ENCODE results near the gene CALR. TPM values are rescaled to one million over a fixed set of nuclear protein-coding genes. Genes with fewer than 3 reads are reported as not detected.
"Not testable (repeated sequence)": the region's sequence is repeated elsewhere in the genome, so short reads cannot be mapped to it uniquely, and the experiment has no call there.

The CALR gene
- total and polyA plus RNA-seq, 12 donors = 224 to 1,489 (median 613) TPM

DNA sequence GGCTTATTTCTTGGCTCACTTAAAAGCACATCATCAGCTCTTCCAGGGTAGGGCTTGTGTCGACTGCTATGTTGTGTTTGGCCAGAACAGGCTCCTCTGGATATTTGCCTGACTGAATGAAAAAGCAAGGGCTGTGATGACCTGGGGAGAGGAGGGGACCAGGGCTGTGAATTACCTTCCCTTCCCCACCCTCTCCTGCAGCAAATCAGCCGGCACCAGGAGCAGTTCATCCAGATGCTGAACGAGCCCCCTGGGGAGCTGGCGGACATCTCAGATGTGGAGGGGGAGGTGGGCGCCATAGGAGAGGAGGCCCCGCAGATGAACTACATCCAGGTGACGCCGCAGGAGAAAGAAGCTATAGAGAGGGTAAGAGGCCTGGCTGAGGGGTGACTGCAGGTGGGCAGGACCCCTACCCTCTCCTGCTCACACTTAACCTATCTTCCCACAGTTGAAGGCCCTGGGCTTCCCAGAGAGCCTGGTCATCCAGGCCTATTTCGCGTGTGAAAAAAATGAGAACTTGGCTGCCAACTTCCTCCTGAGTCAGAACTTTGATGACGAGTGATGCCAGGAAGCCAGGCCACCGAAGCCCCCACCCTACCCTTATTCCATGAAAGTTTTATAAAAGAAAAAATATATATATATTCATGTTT lies 14.2 kb downstream of the CALR start:
- TF ChIP-seq, protein P1, sequence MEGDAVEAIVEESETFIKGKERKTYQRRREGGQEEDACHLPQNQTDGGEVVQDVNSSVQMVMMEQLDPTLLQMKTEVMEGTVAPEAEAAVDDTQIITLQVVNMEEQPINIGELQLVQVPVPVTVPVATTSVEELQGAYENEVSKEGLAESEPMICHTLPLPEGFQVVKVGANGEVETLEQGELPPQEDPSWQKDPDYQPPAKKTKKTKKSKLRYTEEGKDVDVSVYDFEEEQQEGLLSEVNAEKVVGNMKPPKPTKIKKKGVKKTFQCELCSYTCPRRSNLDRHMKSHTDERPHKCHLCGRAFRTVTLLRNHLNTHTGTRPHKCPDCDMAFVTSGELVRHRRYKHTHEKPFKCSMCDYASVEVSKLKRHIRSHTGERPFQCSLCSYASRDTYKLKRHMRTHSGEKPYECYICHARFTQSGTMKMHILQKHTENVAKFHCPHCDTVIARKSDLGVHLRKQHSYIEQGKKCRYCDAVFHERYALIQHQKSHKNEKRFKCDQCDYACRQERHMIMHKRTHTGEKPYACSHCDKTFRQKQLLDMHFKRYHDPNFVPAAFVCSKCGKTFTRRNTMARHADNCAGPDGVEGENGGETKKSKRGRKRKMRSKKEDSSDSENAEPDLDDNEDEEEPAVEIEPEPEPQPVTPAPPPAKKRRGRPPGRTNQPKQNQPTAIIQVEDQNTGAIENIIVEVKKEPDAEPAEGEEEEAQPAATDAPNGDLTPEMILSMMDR (IDR thresholded peaks at IDR 0.05) = no peak
- intact Hi-C loops (cut with DNase I) = no loop called here
- WGBS, 4 donors = 43 to 49% (median 46%) methylated on average over 12 of the region's 12 CpGs
- Histone ChIP-seq H3K27me3 (no peaks in the 10 kb centered on the region), H3K9me3 (replicated peaks in 1 of 3) (no peaks in the 10 kb centered on the region), H3K27ac (peak overlapping the region; percentile 60 to 90 (median 74)), H3K4me1 (replicated peaks in 1 of 2) (peaks cover 24 to 49% of the 10 kb centered on the region in 2 donors), H3K4me3 (no peak overlapping the region), H3K36me3 (replicated peaks in 1 of 2) (peaks cover 0 to 68% of the 10 kb centered on the region in 2 donors)
- DNase-seq = peak in 5 of 7 donors; percentile 64 to 80 (median 76)

DNA sequence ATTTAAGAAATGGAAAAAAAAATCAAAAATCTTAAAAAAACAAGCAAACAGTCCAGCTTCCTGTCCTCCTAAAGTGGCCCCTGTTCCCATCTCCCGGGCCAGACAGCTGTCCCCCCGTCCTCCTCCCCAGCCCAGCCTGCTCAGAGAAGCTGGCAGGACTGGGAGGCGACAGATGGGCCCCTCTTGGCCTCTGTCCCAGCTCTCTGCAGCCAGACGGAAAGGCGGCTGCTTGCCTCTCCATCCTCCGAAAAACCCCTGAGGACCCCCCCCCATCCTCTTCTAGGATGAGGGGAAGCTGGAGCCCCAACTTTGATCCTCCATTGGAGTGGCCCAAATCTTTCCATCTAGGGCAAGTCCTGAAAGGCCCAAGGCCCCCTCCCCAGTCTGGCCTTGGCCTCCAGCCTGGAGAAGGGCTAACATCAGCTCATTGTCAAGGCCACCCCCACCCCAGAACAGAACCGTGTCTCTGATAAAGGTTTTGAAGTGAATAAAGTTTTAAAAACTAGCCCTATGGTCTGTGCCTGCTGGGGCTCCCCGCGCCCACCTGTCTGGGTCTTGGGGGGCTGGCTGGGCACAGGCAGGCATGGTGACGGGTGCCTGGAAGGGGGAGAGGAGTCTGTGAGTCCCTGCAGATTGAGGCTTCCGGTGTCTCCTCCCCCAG lies 14.9 kb downstream of the CALR start:
- peaks cover 24 to 50% of the 10 kb centered on the region in 2 donors for H3K4me1 ChIP-seq (replicated peaks in 1 of 2)
- intact Hi-C loops (cut with DNase I) = no loop called here

DNA sequence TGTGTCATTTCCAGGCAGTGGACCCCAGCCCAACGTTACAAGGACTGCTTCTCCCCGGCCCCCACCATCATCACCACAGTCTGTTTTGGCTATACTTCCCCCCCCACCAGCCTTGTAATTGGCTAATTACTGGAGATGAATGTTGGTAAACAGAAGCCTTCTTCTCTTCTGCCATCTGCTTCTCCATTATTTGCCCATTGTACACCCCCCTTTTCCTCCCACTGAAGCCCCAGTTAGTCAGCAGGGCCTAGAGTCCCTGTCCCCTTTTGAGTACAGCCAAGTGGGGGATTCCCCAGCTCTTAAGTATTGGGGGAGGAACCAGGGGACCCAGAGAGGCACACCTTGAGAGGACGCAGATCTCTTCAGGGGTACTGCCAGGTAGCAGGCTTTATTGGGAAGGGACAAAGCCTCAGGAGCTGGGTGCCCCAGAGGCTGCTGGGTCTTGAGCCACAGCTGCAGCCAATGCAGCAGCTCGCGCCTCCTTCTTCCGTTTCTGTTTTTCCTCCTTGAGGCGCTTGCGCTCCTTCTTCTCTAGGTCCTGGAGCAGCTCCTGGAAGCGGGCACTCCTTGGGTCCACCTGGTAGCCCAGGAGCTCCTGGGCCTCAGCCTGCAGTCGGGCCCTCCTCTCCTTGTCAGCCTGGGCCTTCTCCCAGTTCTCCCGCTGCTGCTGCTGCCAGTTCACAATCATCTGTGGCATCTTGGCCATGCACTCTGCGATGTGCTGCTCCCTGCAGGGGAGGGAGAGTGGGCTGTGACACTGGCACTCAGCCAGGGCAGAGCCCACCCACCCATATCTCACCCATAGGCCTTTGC lies 15.6 kb downstream of the CALR start:
- intact Hi-C loops (cut with DNase I) = no loop called here
- Histone ChIP-seq H3K4me1 (replicated peaks in 1 of 2) (peaks cover 24 to 50% of the 10 kb centered on the region in 2 donors), H3K27ac (peak overlapping the region; percentile 18 to 89 (median 84)), H3K4me3 (no peak overlapping the region), H3K36me3 (replicated peaks in 1 of 2) (peaks cover 0 to 55% of the 10 kb centered on the region in 2 donors), H3K27me3 (no peaks in the 10 kb centered on the region), H3K9me3 (replicated peaks in 1 of 3) (no peaks in the 10 kb centered on the region)
- WGBS, 4 donors = 55 to 63% (median 59%) methylated on average over 9 to 12 of the region's 12 CpGs
- TF ChIP-seq, protein P1 (IDR thresholded peaks at IDR 0.05) = no peak
- no peak for TF ChIP-seq POLR2A (IDR thresholded peaks at IDR 0.05)
- DNase-seq = peak in 1 of 7 donors; percentile 52

More for the DNA sequence above, 14.9 kb downstream of the CALR start:
- WGBS, 4 donors = 26 to 28% (median 27%) methylated on average over 6 to 11 of the region's 11 CpGs
- DNase-seq = peak in 3 of 7 donors; percentile 71 to 73 (median 73)
- Histone ChIP-seq H3K36me3 (replicated peaks in 1 of 2) (peaks cover 0 to 62% of the 10 kb centered on the region in 2 donors), H3K27me3 (no peaks in the 10 kb centered on the region), H3K27ac (peak overlapping the region; percentile 18 to 89 (median 84)), H3K4me3 (no peak overlapping the region), H3K9me3 (replicated peaks in 1 of 3) (no peaks in the 10 kb centered on the region)
- TF ChIP-seq, protein P1 (IDR thresholded peaks at IDR 0.05) = no peak
- no peak for TF ChIP-seq POLR2A (IDR thresholded peaks at IDR 0.05)

DNA sequence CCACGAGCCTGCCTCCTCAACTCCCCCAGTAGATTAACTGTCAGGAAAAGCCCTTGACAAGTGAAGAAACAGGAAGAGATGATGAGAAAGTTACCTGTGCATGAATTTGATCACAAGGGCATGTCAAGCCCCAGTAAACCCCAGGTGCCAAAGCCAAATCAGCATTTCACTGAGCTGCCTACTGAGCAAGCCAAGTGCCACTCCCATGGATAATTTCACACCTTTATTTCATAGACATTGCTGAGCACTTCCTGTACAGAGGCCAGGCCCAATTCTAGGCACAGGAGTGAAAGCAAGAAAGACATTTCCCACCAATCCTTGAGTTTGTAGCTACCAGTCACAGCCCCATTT lies 16.2 kb downstream of the CALR start:
- Histone ChIP-seq H3K27me3 (no peaks in the 10 kb centered on the region), H3K9me3 (replicated peaks in 1 of 3) (no peaks in the 10 kb centered on the region), H3K4me1 (replicated peaks in 1 of 2) (peaks cover 24 to 50% of the 10 kb centered on the region in 2 donors), H3K27ac (peak overlapping the region in 3 of 5 donors; percentile 60 to 89 (median 89)), H3K36me3 (replicated peaks in 1 of 2) (peaks cover 0 to 49% of the 10 kb centered on the region in 2 donors), H3K4me3 (no peak overlapping the region)
- intact Hi-C loops (cut with DNase I) = no loop called here
- TF ChIP-seq, protein P1 (IDR thresholded peaks at IDR 0.05) = no peak
- TF ChIP-seq POLR2A (IDR thresholded peaks at IDR 0.05) = no peak
- 20 to 30% (median 21%) methylated on average over 1 of the region's 1 CpG for WGBS, 4 donors
- no peak for DNase-seq

DNA sequence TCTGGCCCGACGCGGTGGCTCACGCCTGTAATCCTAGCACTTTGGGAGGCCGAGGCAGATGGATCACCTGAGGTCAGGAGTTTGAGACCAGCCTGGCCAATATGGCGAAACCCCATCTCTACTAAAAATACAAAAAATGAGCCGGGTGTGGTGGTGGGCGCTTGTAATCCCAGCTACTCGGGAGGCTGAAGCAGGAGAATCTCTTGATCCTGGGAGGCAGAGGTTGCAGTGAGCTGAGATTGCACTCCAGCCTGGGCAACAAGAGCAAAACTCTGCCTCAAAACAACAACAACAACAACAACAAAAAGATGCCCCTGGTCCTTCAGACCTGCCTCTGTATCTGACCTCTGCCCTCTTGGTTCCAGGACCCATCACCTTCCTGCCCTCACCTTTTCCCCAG lies 17.2 kb downstream of the CALR start:
- Histone ChIP-seq H3K4me1 (replicated peaks in 1 of 2) (peaks cover 24 to 50% of the 10 kb centered on the region in 2 donors), H3K4me3 (peak overlapping the region in 1 of 4 donors; percentile 89), H3K27ac (peak overlapping the region in 1 of 5 donors; percentile 95), H3K36me3 (replicated peaks in 1 of 2) (peaks cover 0 to 39% of the 10 kb centered on the region in 2 donors)
- WGBS, 4 donors = 87 to 100% (median 90%) methylated on average over 1 to 9 of the region's 9 CpGs
- DNase-seq = peak in 1 of 7 donors; percentile 18
- intact Hi-C loops (cut with DNase I); H3K27me3 ChIP-seq; H3K9me3 ChIP-seq (replicated peaks in 1 of 3): not testable (repeated sequence)

Measured in adrenal gland (tissue), 12 donors.